ENCODE results near the gene GRAP. TPM values are rescaled to one million over a fixed set of nuclear protein-coding genes. Genes with fewer than 3 reads are reported as not detected.

Gene GRAP
- polyA plus RNA-seq, 3 donors = 5.0 to 7.6 (median 5.7) TPM

- DNase-seq (ENCODE audit: low read depth in 3 of 3, low spot score in 2 of 3) = no peak
Observed at GRCh38 chr17:18987230-18987610, 59.5 kb downstream of the GRAP start.

GRCh38 chr17:18986541-18987229, 60.1 kb downstream of the GRAP start:
- DNase-seq (ENCODE audit: low read depth in 3 of 3, low spot score in 2 of 3) = no peak

- DNase-seq (ENCODE audit: low read depth in 3 of 3, low spot score in 2 of 3) = no peak
Observed at GRCh38 chr17:18985475-18985874, 61.3 kb downstream of the GRAP start.

- no peak for DNase-seq (ENCODE audit: low read depth in 3 of 3, low spot score in 2 of 3)
Observed at GRCh38 chr17:18984273-18985114, 62.3 kb downstream of the GRAP start.

GRCh38 chr17:18981642-18982424, 64.9 kb downstream of the GRAP start:
- DNase-seq (ENCODE audit: low read depth in 3 of 3, low spot score in 2 of 3) = no peak

GRCh38 chr17:18981335-18981641, 65.5 kb downstream of the GRAP start:
- no peak for DNase-seq (ENCODE audit: low read depth in 3 of 3, low spot score in 2 of 3)

- DNase-seq (ENCODE audit: low read depth in 3 of 3, low spot score in 2 of 3) = no peak
Observed at GRCh38 chr17:18980682-18981334, 65.9 kb downstream of the GRAP start.

GRCh38 chr17:18978655-18979054, 68.1 kb downstream of the GRAP start:
- DNase-seq (ENCODE audit: low read depth in 3 of 3, low spot score in 2 of 3) = no peak

- no peak for DNase-seq (ENCODE audit: low read depth in 3 of 3, low spot score in 2 of 3)
Observed at GRCh38 chr17:18978050-18978449, 68.7 kb downstream of the GRAP start.

- no peak for DNase-seq (ENCODE audit: low read depth in 3 of 3, low spot score in 2 of 3)
Observed at GRCh38 chr17:18977646-18978045, 69.1 kb downstream of the GRAP start.

- DNase-seq (ENCODE audit: low read depth in 3 of 3, low spot score in 2 of 3) = no peak
Observed at GRCh38 chr17:18977021-18977420, 69.7 kb downstream of the GRAP start.

- no peak for DNase-seq (ENCODE audit: low read depth in 3 of 3, low spot score in 2 of 3)
Observed at GRCh38 chr17:18976201-18976600, 70.6 kb downstream of the GRAP start.

- DNase-seq (ENCODE audit: low read depth in 3 of 3, low spot score in 2 of 3) = no peak
Observed at GRCh38 chr17:18975597-18975996, 71.2 kb downstream of the GRAP start.

GRCh38 chr17:18974407-18975149, 72.2 kb downstream of the GRAP start:
- DNase-seq (ENCODE audit: low read depth in 3 of 3, low spot score in 2 of 3) = no peak

GRCh38 chr17:18971801-18972200, 75.0 kb downstream of the GRAP start:
- DNase-seq (ENCODE audit: low read depth in 3 of 3, low spot score in 2 of 3) = no peak

Other genes starting within 250 kb of the GRAP start
- 10 to 100 TPM; 60.6 to 61.4 (median 61.2) TPM for gene PRPSAP2, start 188.8 kb downstream of the GRAP start, polyA plus RNA-seq (ENCODE audit: insufficient read length in 3 of 3)
- under 1 TPM; 0.18 to 0.54 (median 0.42) TPM for gene SLC5A10, start 94.8 kb downstream of the GRAP start, polyA plus RNA-seq (ENCODE audit: insufficient read length in 3 of 3)
- 1 to 10 TPM; 5.8 to 7.1 (median 5.9) TPM for gene FAM83G, start 42.2 kb downstream of the GRAP start, polyA plus RNA-seq (ENCODE audit: insufficient read length in 3 of 3)
- 1 to 10 TPM in 2 of 3 donors, under 1 TPM in 1; 1.00 to 3.2 (median 2.5) TPM for gene GRAPL, start 80.6 kb upstream of the GRAP start, polyA plus RNA-seq (ENCODE audit: insufficient read length in 3 of 3)
- gene EPN2, start 190.4 kb upstream of the GRAP start, polyA plus RNA-seq (ENCODE audit: insufficient read length in 3 of 3) = 10 to 100 TPM; 44.8 to 49.6 (median 48.2) TPM